ENCODE results near the gene NSUN7.
"Not testable (repeated sequence)": the region's sequence is repeated elsewhere in the genome, so short reads cannot be mapped to it uniquely, and the experiment has no call there.

NSUN7 gene

GRCh38 chr4:40749717-40750460, at the start of gene NSUN7:
Gene NSUN7, plus strand, starts transcription at chr4:40749955. Its CDS starts 739 bp downstream, at chr4:40750694.
- H3K4me1 ChIP-seq (ENCODE audit: insufficient read depth, low read length) = peaks cover 7% of the 10 kb centered on the region
- peak within 1 kb of the TSS; percentile 79 for H3K9ac ChIP-seq (ENCODE audit: low read depth, low read length)
- peaks cover 2% of the 10 kb centered on the region for H3K36me3 ChIP-seq (ENCODE audit: insufficient read depth, low read length)
- H3K9me3 ChIP-seq (ENCODE audit: control insufficient read depth, insufficient read depth, low read length) = 0 out of 2 replicates have a peak, but pooled peaks cover 3% of the 10 kb centered on the region

DNA sequence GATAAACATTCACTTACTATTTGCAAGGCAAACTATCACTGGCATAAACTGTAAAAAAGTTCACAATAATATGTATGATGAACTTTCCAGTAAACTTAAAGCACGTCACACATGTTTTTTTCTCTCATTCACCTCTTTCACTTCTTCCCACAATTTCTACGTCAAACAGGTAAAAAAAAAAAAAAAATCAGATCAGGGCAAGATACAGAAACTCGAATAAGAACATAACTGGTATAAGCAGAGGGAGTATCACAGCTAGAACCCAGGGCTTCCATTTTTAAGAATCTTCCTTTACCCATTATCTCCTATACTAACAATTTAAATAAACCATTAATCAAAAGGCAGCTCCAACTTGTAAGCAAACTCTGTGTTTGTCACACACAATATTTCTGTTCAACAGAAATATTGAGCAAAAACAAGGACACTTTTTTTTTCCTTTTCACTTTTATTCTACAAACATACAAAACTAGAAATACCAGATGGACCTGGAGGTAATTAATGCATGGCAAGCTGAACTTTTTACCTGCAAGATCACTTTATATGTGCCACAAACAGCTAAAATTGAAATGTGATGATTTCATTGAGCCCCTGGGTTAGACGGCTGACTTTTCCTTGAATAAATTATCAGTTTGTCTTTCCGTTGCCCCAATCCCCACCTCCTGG, 47.5 kb upstream of the NSUN7 start:
- Histone ChIP-seq H3K9me3 (ENCODE audit: control insufficient read depth, insufficient read depth, low read length) (no peaks in the 10 kb centered on the region), H3K9ac (ENCODE audit: low read depth, low read length) (no peak overlapping the region), H3K36me3 (ENCODE audit: insufficient read depth, low read length) (no peaks in the 10 kb centered on the region), H3K4me1 (ENCODE audit: insufficient read depth, low read length) (0 out of 2 replicates have a peak, but pooled peaks cover 3% of the 10 kb centered on the region)

- Histone ChIP-seq H3K4me1 (ENCODE audit: insufficient read depth, low read length) (0 out of 2 replicates have a peak, but pooled peaks cover 3% of the 10 kb centered on the region), H3K9me3 (ENCODE audit: control insufficient read depth, insufficient read depth, low read length) (no peaks in the 10 kb centered on the region), H3K9ac (ENCODE audit: low read depth, low read length) (no peak overlapping the region), H3K36me3 (ENCODE audit: insufficient read depth, low read length) (no peaks in the 10 kb centered on the region)
Observed at GRCh38 chr4:40702800-40703151, 47.0 kb upstream of the NSUN7 start.

GRCh38 chr4:40704073-40704472, 45.7 kb upstream of the NSUN7 start:
- Histone ChIP-seq H3K9ac (ENCODE audit: low read depth, low read length) (no peak overlapping the region), H3K36me3 (ENCODE audit: insufficient read depth, low read length) (no peaks in the 10 kb centered on the region)

DNA sequence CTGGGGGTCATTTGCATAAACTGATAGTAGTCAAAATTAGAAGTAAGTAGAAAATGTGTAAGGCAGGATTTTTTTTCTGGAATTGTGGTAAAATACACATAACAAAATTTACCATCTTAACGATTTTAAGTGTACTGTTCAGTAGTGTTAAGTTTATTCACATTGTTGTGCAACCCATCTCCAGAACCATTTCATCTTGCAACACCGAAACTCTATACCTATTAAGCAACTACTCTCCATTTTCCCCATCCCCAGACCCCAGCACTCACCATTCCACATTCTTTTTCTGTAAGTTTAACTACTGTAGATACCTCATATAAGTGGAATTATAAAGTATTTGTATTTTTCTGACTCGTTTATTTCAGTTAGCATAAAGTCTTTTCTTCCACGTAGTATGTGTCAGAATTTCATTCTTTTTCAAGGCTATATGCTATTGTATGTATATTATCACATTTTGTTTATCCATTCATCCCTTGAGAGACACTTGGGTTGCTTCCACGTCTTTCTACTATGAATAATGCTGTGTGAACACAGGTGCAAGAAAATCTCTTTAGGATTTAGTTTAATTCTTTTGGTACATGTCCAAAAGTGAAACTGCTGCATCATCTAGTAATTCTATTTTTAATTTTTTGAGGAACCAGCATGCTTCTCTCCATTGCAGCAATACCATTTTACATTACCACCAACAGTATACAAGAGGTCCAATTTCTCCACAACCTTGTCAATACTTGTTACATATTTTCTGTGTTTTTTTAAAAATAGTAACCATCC, 39.1 kb upstream of the NSUN7 start:
- Histone ChIP-seq H3K9me3 (ENCODE audit: control insufficient read depth, insufficient read depth, low read length) (no peaks in the 10 kb centered on the region), H3K9ac (ENCODE audit: low read depth, low read length) (no peak overlapping the region), H3K36me3 (ENCODE audit: insufficient read depth, low read length) (no peaks in the 10 kb centered on the region), H3K4me1 (ENCODE audit: insufficient read depth, low read length) (peaks cover 7% of the 10 kb centered on the region; the same call in 1 of the 2 replicates)

More at GRCh38 chr4:40704073-40704472, 45.7 kb upstream of the NSUN7 start:
- Histone ChIP-seq H3K4me1 (ENCODE audit: insufficient read depth, low read length) (0 out of 2 replicates have a peak, but pooled peaks cover 3% of the 10 kb centered on the region), H3K9me3 (ENCODE audit: control insufficient read depth, insufficient read depth, low read length) (no peaks in the 10 kb centered on the region)

DNA sequence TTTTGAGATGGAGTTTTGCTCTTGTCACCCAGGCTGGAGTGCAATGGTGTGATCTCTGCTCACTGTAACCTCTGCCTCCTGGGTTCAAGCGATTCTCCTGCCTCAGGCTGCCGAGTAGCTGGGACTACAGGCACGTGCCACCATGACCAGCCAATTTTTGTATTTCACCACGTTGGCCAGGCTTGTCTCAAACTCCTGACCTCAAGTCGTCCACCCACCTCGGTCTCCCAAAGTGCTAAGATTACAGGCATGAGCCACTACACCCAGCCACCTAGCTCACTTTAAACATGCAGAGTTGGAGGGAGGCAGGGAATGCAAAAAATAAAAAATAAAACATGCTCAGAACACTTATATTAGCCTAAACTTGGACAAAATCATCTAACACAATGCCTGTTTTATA, 36.8 kb upstream of the NSUN7 start:
- not testable (repeated sequence) for H3K9me3 ChIP-seq (ENCODE audit: control insufficient read depth, insufficient read depth, low read length); H3K4me1 ChIP-seq (ENCODE audit: insufficient read depth, low read length); H3K36me3 ChIP-seq (ENCODE audit: insufficient read depth, low read length); H3K9ac ChIP-seq (ENCODE audit: low read depth, low read length)

GRCh38 chr4:40713798-40714197, 36.0 kb upstream of the NSUN7 start:
- H3K36me3 ChIP-seq (ENCODE audit: insufficient read depth, low read length) = no peaks in the 10 kb centered on the region
- no peaks in the 10 kb centered on the region for H3K9me3 ChIP-seq (ENCODE audit: control insufficient read depth, insufficient read depth, low read length)
- H3K4me1 ChIP-seq (ENCODE audit: insufficient read depth, low read length) = peaks cover 11% of the 10 kb centered on the region; the same call in 1 of the 2 replicates
- H3K9ac ChIP-seq (ENCODE audit: low read depth, low read length) = no peak overlapping the region

DNA sequence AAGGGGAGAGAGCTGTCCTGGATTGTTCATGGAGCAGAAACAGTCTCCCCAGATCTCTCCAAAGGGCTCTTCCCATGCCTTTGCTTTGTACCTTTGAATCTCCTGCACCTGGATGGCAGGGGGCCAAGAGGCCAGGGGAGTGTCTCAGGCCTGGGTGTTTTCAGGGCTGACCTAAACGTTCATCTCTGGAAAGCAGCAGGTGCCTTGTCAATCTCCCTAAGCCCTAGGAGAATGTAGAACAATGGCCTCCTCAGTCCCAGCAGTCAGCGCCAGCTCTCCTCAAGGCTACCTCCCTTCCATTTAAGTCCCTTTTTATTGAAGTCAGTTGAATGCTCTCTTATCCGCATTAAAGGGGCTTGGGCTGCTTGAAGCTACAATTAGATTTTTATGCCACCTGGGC, 31.2 kb upstream of the NSUN7 start:
- Histone ChIP-seq H3K4me1 (ENCODE audit: insufficient read depth, low read length) (peaks cover 32% of the 10 kb centered on the region), H3K9me3 (ENCODE audit: control insufficient read depth, insufficient read depth, low read length) (no peaks in the 10 kb centered on the region), H3K9ac (ENCODE audit: low read depth, low read length) (no peak overlapping the region), H3K36me3 (ENCODE audit: insufficient read depth, low read length) (no peaks in the 10 kb centered on the region)

DNA sequence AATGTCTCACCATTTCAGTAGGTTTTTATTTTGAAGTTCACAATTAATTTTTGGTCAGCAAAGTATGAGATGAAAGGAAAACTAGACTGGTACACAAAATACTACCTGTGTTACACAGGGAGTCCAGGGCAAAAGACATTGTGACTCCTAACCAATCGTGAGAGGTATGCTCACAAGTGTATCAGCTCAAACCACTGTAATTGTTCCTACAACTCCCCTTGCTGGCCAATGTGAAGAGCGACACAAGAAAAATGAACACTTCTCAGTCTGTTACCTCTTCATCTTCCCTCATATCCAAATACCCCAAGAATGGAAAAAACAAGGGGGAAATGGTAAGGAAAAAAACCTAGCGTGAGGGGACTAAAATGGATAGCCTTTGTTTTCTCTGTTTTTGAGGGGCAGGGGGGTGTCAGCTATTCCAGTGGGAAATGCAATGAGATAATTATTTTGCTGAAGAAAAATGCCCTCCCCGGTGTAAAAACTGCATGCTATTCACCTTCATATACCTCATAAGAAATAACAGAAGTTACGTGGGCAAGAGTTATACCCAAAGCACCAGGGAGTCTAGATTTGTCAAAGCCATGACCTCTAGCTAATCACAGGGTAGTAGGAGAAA, 30.6 kb upstream of the NSUN7 start:
- no peak overlapping the region for H3K9ac ChIP-seq (ENCODE audit: low read depth, low read length)
- peaks cover 29% of the 10 kb centered on the region for H3K4me1 ChIP-seq (ENCODE audit: insufficient read depth, low read length)
- H3K36me3 ChIP-seq (ENCODE audit: insufficient read depth, low read length) = no peaks in the 10 kb centered on the region
- no peaks in the 10 kb centered on the region for H3K9me3 ChIP-seq (ENCODE audit: control insufficient read depth, insufficient read depth, low read length)

- Histone ChIP-seq H3K9me3 (ENCODE audit: control insufficient read depth, insufficient read depth, low read length) (no peaks in the 10 kb centered on the region), H3K9ac (ENCODE audit: low read depth, low read length) (no peak overlapping the region), H3K4me1 (ENCODE audit: insufficient read depth, low read length) (peaks cover 25% of the 10 kb centered on the region), H3K36me3 (ENCODE audit: insufficient read depth, low read length) (no peaks in the 10 kb centered on the region)
Observed at GRCh38 chr4:40720351-40720750, 29.4 kb upstream of the NSUN7 start.

- peaks cover 25% of the 10 kb centered on the region for H3K4me1 ChIP-seq (ENCODE audit: insufficient read depth, low read length)
- no peaks in the 10 kb centered on the region for H3K9me3 ChIP-seq (ENCODE audit: control insufficient read depth, insufficient read depth, low read length)
- H3K9ac ChIP-seq (ENCODE audit: low read depth, low read length) = no peak overlapping the region
- no peaks in the 10 kb centered on the region for H3K36me3 ChIP-seq (ENCODE audit: insufficient read depth, low read length)
Observed at GRCh38 chr4:40720916-40721315, 28.8 kb upstream of the NSUN7 start.

GRCh38 chr4:40721730-40722171, 28.0 kb upstream of the NSUN7 start:
- H3K9ac ChIP-seq (ENCODE audit: low read depth, low read length) = no peak overlapping the region
- no peaks in the 10 kb centered on the region for H3K36me3 ChIP-seq (ENCODE audit: insufficient read depth, low read length)
- peaks cover 25% of the 10 kb centered on the region for H3K4me1 ChIP-seq (ENCODE audit: insufficient read depth, low read length)
- no peaks in the 10 kb centered on the region for H3K9me3 ChIP-seq (ENCODE audit: control insufficient read depth, insufficient read depth, low read length)

GRCh38 chr4:40722576-40723161, 27.1 kb upstream of the NSUN7 start:
- no peaks in the 10 kb centered on the region for H3K9me3 ChIP-seq (ENCODE audit: control insufficient read depth, insufficient read depth, low read length)
- no peak overlapping the region for H3K9ac ChIP-seq (ENCODE audit: low read depth, low read length)
- peaks cover 25% of the 10 kb centered on the region for H3K4me1 ChIP-seq (ENCODE audit: insufficient read depth, low read length)
- H3K36me3 ChIP-seq (ENCODE audit: insufficient read depth, low read length) = no peaks in the 10 kb centered on the region

DNA sequence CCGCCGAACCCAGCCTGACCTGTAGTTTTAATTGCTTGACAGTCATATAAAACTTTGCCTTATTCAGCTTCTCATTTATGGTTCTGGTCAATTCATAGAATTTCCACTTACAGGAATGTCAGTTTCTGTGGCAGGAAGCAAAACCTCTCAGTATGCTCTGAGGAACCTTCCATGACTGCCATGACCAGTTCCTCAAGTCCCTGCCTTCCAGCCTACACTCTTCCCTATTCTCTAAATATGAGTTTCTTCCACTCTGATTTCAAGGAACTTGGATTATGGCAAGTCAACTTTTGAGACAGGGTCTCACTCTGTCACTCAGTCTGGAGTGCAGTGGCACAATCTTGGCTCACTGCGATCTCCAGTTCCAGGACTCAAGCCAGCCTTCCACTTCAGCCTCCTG, 26.0 kb upstream of the NSUN7 start:
- Histone ChIP-seq H3K9me3 (ENCODE audit: control insufficient read depth, insufficient read depth, low read length) (no peaks in the 10 kb centered on the region), H3K9ac (ENCODE audit: low read depth, low read length) (no peak overlapping the region), H3K4me1 (ENCODE audit: insufficient read depth, low read length) (peaks cover 22% of the 10 kb centered on the region), H3K36me3 (ENCODE audit: insufficient read depth, low read length) (no peaks in the 10 kb centered on the region)
